ENCODE data around the gene SPDYE1.

DNA sequence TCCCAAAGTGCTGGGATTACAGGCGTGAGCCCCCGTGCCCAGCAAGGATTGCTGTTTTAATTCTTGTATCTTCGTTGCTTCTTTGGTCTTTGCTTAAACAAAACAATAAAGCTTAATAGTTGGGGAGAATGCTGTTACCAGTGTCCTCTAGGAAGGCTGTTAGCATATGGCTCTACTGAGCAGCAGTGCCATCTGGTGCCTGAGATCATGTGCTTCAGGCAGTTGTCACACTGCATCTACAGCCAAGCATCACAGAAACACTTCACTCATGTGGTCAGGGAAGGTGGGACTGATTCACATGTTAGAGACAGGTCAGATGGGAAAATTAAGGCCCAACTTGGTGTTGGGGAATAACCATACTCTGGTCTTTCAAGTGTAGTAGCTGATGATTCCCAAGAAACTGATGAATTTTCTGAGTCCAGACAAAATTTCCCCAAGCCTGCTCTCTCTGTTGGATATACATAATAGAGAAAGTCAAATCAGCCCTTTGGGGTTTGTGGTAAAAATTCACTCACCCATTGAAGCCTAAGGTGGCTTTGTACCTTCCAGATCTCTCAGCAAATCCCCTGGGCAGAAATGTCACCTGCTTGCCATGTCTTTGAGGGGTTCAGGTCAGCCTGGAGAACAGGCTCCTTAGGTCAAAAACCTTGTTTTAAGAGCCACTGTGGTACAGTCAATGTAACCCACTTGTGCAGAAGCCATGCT, 43.0 kb upstream of the SPDYE1 start:
- TF ChIP-seq ZBTB20 (tag by site-specific recombination; IDR thresholded peaks at IDR 0.05) (no peak), ZNF114 (tag by site-specific recombination; IDR thresholded peaks at IDR 0.05) (no peak), REST (tag by site-specific recombination; IDR thresholded peaks at IDR 0.05) (no peak), ZNF138 (tag by site-specific recombination; IDR thresholded peaks at IDR 0.05; ENCODE audit: borderline replicate concordance) (no peak)
